HUDEP-2 (cell line): Measurements from ENCODE around the gene ADCYAP1R1.

Source experiments
- DNase-seq, 76 experiments: peaks; one replicate each; lab custom pipeline; 2025; ENCODE audit not compliant: unreplicated experiment in 76 of 76; lab: John Stamatoyannopoulos, UW

Gene ADCYAP1R1

DNA sequence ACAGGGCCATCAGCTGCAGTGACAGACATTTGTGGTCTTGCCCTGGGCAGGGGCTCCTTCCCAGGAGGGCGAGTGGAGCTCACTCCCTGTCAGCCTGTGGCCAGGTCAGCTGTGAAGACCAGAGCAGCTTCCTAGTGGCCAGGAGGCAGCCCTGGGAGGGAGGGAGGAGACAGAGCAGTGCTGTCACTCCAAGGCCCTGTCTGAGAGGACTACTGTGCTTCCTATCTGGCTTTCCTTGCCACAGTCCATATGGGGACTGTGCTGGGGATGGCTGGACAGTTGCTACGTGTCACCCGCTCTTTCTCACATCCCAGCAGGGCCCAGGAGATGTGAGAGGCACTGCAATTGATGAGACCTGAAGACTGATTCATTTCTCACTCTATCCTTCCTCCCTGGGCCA is 15.2 kb upstream of the ADCYAP1R1 start:
- no peak for DNase-seq

DNA sequence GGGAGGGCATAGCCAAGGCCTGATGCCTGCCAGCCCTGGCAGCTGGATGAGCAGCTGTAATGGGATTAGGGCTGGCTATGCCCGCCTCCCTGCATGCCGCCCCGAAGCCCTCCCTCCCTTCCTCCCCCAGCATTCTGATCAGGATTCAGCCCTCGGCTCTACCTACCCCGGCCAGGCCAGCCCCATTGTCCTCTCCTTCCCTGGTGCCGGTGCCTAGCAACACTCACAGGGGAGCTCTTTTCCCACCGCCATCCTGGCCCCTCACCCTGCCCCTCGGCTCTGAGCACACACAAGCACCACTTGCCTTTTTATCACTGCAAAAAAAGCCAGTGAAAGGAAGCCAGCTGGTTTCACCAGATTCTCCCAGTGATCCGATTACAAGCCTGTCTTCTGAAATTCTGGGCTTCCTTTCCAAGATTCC is 9.0 kb upstream of the ADCYAP1R1 start:
- DNase-seq, result no peak

DNA sequence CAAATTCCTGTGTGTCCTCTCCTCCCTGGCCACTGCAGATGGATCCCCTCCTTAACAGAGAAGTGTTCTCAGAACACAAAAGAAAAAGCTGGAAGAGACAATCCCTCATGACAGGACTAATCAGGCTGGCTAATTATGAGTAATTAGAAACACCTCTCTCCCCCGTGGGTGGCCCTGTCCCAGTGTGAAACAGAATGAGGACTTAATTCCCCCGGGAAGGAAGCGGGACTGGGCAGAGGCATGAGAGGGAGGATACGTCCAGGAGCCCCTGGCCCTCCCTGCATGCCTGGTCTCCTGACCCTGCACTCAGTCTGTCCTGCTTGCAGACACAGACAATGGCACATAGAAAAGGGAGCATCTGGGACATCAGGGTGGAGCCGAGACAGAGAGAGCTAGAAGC is 7.6 kb upstream of the ADCYAP1R1 start:
- no peak for DNase-seq

DNA sequence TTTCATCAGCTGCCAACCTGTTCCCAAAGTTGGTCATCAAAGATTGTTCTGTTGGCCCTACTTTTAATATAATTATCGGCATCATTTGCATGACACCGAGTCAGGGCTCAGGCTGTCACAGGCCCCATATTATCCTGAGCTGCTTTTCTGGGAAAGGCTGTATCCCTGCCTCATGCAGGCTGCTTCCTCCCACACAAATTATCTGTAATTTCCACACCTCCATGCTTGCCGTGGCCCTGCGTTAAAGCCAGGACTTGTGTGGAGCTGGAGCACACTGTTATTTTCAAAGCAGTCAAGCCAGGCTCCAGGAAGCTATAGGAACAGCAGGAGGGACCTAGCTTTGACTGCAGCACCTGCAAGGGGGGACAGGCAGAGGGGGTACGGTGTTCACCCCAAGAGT is 5.4 kb upstream of the ADCYAP1R1 start:
- no peak for DNase-seq

DNA sequence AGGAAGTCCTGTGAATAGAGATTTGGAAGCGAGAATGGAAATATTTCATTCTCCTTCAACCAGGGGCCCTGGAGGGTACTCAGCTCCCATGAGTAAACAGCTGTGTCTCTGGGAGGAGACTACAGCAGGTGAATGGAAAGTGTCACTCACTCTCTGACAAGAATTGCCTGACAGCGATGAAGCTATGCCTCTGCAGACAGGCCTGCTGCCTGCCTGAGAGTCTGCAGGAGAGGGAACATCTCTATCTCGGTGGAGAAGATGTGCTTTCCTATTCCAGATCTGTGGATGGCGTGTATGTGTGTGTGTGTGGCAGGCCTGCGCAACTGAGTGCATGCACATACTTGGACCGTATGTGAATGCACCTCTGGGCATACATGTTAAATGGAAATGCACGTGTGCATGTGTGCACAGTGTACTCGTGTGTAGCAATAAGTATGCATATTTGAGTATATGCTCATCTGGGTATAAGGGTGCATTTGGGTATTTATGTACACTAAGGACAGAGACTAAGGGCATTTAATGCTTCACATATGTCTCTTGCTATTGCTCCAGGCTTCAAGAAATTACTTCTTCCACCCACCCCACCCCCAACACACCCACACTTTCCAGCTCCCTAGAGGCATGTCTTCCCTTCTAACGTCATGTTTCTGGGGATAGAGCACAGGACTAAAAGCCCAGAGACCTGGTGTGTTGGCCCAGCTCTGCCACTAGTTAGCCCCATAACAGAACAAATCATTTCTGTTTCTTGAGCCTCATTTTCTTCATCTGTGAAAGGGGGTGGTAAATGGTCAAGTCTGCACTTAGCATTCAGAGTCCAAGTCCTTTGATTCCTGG is 4.6 kb upstream of the ADCYAP1R1 start:
- no peak for DNase-seq

DNA sequence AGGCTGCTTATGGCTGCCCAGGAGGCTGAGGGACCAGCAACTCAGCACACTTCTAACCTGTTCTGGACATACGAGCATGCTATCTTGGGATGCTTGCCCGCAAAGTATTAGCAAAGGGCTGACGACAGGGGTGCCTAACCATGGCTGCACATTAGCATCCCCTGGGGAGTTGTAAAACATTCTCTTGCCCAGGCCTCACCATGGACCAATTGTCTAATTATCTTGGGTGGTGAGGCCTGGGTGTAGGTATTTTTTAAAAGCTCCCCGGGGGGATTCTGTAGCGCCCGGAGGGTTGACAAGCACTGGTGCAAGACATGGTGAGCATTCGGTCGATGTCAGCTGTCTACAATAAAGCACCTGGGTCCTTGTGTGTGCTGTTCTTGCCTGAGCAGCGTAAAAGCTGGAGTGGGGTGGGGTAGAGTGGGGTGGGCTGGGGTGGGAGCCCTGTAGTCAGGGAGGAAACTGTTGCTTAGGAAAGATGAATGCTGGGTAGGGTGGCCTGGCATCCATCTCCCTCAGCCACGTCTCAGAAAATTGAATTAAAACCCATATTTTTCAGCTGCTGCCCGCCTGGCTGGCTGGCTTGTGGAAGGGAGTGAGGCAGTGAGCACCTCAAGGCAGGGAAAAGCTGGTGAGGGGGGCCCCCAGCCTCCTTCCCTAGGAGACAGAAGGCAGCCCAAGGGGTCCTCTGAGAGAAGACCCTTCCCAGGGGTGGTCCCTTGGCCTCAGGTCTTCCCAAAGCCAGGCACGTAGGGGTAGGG is 2.9 kb upstream of the ADCYAP1R1 start:
- DNase-seq, result no peak

DNA sequence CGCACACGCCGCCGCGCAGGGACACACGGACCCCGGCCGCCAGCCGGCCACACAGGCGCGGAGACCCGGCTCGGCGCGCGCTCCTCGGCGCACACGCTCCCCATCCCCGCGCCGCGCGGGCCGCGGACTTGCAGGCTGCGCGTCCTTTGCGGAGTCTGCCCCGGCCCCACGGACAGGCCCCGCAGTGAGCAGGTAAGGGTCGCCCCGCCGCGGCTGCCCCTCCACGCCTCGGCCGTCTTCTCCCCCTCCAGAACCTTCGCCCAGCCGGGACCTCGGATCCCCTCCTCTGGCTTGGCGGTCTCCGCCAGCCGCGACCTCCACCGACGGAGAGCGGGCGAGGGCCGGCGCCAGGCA is 356 bp downstream of the ADCYAP1R1 start:
- DNase-seq, result no peak

DNA sequence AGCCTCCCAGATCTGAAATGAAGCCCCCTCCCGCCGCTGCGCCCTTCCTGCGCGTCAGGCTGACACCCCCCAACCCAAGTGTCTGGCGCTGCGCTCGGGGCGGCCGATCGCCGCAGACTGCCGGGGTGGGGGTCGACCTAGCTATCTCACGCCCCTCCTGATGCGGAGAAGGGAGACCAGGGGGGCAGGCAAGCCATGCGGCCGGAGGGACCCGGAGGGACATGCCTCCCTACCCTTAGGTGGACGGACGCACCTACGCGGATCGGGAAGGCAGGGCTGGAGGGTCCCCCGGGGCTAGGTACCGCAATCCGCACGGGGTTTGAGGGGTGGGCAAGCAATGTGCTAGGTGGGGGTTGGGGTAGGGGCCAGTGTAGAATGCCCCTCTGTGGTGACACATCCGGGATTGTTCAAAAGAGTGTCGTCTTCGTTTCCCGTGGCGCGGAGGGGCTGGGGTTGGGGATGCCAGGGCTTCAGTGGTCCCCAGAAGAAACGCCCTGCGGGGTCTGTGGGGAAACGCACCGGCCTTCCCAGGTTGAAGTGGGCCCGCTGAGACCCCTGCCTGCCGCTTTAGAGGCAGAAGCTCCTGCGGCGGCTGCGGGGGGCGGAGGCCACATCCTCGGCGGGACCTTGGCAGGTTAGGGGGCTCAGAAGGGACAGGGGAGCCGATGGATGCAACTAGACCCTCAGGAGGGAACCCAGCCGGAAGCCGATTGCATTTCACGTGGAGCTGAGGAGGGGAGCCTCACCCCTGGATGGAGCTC is 913 bp downstream of the ADCYAP1R1 start:
- no peak for DNase-seq

DNA sequence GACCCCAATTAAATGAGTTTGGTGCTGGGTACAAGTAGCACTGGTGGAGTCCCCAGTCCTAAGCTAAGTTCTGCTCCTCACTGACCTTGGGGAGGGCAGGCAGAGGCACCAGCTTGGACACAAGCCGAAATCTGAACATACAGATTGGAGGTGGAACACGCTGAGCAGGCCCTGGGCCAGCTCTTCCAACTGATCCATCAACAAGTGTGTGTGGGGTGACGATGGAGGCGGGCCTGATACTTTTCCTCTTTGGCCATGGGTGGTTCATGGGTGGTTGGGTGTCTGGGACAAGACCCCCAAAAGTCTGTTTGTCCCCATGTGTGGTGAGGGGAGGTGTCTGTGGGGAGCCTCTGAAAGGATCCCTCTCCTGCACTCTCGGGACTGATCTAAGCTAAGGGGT is 1.9 kb downstream of the ADCYAP1R1 start:
- no peak for DNase-seq

DNA sequence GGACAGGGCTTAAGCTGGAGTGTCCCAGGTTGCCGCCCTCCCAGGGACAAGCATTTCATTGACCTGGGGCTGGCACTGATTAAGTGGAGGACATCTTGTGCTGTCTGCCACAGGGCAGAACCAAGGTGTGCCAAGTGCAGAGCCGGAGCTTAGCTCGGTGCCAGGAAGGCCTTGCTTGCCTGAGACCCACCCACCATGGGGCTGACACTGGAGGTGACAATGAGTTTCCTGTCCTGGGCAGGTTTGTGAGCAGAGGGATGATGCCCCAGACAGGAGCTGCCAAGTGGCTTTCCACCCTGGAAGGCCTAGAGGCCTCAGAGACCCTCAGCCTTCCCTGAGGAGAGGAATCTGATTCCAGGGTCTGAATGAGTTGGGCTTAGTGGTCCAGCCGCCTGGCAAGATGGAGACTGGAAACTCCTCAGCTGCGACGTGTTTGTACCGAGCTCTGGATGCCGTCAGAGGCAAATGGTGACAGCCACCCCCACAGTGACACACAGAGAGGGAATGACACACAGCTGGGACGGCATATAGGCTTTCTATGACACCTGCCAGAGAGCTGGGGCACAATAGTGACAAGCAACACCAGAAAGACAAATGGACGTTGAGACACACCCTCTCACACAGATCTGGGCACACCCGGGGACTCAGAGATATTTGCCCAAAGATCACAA is 2.6 kb downstream of the ADCYAP1R1 start:
- no peak for DNase-seq

DNA sequence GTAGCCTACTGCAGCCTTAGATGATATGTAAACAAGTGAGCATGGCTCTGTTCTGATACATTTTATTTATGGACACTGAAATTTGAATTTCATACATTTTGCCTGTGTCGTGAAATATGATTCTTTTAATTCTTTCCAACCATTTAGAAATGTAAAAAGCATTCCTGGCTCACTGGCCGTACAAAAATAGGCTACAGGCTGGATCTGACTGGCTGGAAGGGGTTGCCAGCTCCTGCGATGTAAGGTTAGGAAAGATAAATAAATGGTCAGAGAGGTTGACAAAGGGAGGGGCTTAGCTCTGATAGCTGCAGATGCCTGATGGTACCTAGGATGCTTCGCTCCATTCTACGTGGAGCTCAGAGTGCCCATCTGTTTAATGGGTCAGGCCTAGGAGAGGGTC is 3.4 kb downstream of the ADCYAP1R1 start:
- DNase-seq, result no peak

DNA sequence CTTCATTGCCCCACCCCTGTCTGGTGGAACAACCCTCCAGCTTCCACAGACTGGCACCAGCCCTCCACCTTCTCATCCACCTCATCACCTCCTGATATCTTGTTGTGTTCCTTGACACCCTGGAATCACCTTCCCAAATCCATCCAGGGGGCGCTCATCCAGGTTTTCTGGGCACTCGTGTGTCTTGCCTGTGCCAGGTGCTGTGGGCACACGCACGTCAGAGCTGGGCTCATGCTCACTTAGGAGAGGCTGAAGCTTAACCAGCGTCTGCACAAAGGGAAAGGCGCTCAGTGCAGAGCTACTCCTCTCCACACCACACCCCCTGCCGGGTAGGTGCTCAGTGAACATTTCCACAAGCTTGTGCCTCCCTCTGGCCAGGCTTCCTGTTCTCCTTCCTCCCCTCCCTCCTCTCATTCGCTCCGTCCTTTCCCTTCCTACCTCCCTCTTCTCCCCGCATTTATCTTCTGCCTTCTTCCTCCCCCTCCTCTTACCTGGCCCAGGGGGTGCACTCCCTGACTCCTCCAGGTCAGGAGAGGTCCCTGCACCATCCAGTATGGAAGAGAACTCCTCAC is 4.8 kb downstream of the ADCYAP1R1 start:
- no peak for DNase-seq

DNA sequence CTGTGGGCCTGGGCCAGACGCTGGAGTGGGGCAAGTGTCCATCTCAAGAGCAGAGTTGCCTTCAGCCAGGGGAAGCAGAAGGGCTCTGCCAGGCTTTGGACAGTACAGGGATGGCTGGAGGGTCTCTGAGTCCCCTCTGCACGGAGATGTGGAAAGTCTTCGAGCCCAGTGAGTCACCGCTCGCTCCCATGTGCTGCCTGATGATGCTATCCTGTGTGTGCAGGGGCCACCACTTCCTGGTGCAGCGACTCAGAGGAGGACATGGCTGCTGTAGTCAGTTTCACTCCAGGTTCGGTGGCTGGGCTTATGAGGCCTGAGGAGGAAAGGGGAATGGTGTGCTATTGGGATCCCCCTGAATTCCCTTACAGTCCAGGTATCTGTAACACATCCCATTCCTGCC is 6.0 kb downstream of the ADCYAP1R1 start:
- no peak for DNase-seq

DNA sequence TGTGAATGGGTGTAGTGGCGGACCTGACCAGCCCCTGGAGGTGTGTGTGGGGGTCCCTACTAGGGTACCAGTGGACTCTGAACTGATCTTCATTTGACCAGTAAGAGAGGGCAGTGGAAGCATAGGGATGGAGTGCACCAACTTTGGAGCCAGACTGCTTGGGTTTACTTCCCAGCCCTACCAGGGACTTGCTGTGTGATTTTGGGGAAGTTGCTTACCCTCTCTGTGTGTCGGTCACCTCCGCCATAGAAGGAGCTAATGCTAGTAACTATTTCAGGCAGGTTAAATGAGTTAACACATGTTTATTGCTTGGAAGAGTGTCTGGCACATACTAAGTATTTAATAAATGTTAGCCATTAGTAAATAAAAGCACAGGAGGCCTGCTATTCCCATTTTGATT is 6.6 kb downstream of the ADCYAP1R1 start:
- DNase-seq, result no peak

DNA sequence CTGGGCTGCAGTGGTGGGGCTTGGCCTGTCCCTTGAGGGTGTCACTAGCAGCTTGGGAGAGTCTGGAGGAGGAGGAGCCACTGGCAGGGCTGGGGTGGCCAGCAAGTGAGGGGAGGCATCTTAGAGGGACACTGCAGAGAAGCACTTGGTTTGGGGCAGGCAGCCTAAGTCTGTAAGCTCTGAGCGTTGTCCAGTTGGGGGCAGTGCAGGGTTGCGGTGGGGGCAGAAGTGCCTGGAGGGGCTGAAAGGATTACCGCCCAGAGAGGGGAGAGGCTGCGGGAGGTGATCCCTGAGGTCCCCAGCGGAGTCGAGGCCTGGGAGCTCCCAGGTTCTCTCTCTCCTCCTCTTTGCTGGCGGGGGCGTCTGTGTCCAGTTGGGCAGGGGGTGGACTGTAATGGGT is 7.4 kb downstream of the ADCYAP1R1 start:
- DNase-seq, result no peak

DNA sequence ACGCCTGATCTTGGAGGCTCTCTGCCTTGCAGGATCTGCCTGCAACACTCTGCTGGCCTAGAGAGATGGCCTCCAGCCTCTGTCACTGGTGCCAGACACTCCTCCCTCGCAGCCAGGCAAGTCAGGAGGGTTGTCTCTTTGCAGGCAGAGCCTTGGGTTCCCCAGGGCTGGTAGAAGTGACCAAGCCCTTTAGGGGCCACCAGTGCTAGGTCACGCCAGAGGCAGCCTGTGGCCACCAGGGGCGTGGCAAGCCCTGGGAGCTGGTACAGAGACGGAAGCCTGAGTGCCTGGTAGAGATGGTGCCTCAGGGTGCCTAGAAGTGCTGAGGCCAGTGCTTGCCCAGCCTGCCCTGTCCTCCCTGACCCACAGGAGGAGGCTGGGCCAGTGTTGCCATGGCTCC is 9.1 kb downstream of the ADCYAP1R1 start:
- peak in 1 of 76 experiments; percentile 10 for DNase-seq

DNA sequence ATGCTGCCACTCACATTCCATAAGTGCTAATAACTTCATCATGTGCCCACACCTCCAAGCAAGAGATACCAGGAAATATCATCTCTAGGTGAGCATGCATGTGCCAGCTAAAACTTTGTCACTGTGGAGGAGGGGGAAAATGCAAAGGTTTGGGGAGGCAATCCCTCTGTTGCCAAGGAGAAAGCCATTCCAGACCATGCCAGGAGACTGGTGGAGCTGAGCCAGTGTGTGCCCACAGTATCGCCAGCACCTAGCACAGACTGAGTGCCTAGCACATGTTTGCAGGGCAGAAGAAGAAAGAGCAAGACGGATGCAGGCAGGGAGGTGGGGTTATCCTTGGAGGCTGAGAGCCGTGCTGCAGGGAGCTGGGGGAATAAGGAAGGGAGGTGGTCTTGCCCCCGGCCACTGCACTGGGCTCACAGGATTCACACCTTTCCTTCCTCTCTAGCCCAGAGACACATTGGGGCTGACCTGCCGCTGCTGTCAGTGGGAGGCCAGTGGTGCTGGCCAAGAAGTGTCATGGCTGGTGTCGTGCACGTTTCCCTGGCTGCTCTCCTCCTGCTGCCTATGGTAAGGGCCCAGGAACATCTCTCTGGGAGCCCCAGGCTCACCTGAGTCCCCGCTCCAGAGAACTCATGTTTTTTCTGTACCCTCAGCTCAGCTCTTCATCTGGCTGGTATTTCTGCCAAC is 10.8 kb downstream of the ADCYAP1R1 start:
- no peak for DNase-seq

DNA sequence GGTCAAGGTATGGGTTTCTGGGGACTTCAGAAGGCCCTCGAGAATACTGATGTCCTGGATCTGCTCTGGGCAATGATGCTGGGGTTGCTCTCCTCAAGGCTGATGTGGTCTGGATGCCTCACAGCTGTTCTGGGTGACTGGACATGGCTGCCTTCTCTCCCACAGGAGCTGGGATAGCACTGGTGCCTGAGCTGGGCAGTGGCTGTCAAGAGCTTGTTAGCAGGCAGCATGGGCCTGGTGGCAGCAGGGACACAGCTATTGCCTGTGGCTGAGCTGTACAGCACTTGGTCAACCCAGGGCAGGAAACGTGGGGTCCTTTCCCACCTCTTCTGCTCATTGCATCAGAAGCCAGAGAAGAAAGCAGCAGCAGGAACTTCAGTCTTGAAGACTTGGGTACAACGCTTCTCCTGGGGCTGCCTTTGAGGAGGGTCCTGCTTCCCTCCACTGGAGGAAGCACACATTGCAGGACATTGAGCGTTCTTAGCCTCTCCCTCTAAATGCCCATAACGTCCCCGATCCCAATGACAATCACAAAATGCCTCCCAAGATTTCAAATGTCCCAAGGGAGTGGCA is 13.0 kb downstream of the ADCYAP1R1 start:
- no peak for DNase-seq

DNA sequence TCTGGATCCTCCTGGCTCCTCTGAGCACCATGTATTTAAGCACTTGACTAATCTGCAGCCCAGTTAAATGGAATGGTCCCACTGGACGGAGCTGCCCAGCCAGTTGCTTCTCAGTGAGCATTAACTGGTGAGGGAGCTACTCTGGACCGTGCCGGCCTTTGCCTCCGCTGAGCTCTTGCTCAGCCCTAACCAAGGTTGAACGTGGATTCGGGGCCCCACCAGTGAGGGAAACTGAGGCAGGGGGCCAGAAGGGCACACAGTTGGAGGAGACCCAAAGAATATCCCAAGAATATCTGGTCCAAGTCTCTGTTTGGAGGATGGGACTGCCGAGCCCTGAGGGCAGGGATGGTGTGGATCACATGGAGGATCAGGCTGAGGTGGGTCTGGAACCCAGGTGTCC is 13.7 kb downstream of the ADCYAP1R1 start:
- DNase-seq, result no peak
